AG04449 (cell line): ENCODE data around the gene RALGAPA1.

ENCODE experiments used
- CTCF ChIA-PET: fragments of 350-600 bp; formaldehyde crosslinking; extraction: SDS; loops from one replicate; lab custom pipeline; 2021; ENCODE audit warnings: antibody characterized with exemption; lab: Yijun Ruan, JAX
- POLR2A ChIA-PET: fragments of 400-600, 350-600 bp; formaldehyde crosslinking; extraction: SDS; loops from one replicate; lab custom pipeline; 2020; ENCODE audit warnings: antibody characterized with exemption, inconsistent platforms; lab: Yijun Ruan, JAX
- DNase-seq: peaks from one replicate; pipeline ENCODE4 v3.0.0-alpha.2; 2010; ENCODE audit warnings: low read depth, low spot score
- H3K4me3 ChIP-seq: 2 replicates; pipeline ENCODE4 v1.5.1; 2011; ENCODE audit warnings: low read depth, mild to moderate bottlenecking, control low read depth, low read length
- TF ChIP-seq, protein P1 (sequence below): IDR thresholded peaks from one replicate; pipeline ENCODE4 v1.5.1; 2011; ENCODE audit warnings: mild to moderate bottlenecking, moderate library complexity, low read length, control low read depth, inconsistent platforms; ENCODE audit not compliant: insufficient read depth; ENCODE audit errors: missing control alignments

The RALGAPA1 gene

DNA sequence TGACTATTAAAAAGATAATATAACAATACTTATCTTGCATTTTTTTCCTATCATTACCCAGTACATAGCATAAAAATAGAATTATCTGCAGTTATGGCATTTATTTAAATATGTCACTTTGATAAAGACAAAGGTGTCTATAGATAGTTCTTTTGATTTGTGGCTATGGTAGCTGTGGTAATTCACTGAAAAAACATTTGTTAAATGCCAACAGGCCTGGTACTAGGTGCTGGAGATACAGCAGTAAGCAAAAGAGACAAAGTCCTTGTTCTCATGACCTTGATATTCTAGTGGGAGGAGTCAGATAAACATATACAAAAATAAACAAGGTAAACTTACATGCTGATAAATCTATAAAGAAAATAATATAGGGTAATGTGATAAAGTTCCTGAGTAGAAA, 230.5 kb downstream of the RALGAPA1 start:
- no peak for DNase-seq
- POLR2A ChIA-PET: no interaction called here
- H3K4me3 ChIP-seq: no peak overlapping the region
- TF ChIP-seq, protein P1, sequence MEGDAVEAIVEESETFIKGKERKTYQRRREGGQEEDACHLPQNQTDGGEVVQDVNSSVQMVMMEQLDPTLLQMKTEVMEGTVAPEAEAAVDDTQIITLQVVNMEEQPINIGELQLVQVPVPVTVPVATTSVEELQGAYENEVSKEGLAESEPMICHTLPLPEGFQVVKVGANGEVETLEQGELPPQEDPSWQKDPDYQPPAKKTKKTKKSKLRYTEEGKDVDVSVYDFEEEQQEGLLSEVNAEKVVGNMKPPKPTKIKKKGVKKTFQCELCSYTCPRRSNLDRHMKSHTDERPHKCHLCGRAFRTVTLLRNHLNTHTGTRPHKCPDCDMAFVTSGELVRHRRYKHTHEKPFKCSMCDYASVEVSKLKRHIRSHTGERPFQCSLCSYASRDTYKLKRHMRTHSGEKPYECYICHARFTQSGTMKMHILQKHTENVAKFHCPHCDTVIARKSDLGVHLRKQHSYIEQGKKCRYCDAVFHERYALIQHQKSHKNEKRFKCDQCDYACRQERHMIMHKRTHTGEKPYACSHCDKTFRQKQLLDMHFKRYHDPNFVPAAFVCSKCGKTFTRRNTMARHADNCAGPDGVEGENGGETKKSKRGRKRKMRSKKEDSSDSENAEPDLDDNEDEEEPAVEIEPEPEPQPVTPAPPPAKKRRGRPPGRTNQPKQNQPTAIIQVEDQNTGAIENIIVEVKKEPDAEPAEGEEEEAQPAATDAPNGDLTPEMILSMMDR: no peak
- CTCF ChIA-PET: no interaction called here

DNA sequence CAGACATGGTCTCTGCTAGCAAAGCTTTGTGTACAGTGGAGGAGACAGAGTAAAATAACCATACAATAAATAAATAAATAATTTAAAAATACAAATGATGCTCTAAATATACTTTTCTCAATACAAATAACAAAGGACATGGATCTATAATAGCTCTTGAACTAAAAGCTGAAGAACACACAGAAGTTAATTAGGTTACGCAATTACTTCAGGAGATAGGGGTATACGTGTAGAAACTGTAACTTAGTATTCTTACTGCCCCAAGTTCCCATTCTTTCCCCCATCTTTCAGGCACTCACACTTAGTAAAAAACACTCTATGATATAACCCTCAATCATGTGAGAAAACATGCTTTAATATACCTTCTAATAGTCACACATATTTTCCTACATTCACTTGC, 231.0 kb downstream of the RALGAPA1 start:
- TF ChIP-seq, protein P1: no peak
- ChIA-PET POLR2A (no interaction called here), CTCF (no interaction called here)
- no peak for DNase-seq
- H3K4me3 ChIP-seq: no peak overlapping the region

DNA sequence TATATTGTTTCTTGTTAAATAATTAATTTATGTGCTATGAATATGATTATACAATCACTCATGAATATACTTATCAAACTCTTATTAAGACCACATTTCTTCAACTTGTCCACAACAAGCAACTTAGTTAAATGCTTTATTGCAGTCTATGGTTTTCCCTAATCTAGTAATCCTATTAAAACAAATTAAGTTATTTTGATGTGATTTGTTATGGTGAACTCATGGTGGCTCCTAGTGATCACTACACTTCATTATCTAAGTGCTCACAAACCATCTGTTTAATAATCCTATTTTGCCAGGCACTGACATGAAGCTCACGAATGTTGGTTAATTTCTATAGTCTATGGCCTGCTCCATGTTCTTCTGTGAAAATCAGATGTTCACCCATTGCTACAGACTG, 232.2 kb downstream of the RALGAPA1 start:
- CTCF ChIA-PET: no interaction called here
- TF ChIP-seq, protein P1: no peak
- DNase-seq: no peak
- H3K4me3 ChIP-seq: no peak overlapping the region
- POLR2A ChIA-PET: no interaction called here

DNA sequence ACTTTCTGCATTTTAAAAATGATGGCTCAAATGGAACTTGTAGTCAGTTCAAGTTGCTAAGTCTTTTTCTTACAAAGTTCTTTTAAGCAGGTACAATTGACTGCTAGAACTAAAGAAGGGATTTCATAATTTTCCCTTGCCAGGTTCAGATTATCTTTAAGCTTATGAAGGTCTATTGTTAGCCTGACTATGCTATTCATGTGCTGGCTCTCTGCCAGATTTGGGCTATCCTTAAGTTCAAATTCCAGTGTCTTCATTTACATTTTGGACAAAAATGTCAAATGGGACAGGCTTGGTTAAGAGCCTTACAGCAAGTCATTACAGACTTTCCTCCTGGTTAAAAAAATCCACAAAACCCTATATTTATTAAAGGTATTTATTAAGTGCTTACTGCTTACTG, 232.8 kb downstream of the RALGAPA1 start:
- ChIA-PET POLR2A (no interaction called here), CTCF (no interaction called here)
- no peak for DNase-seq
- no peak overlapping the region for H3K4me3 ChIP-seq
- TF ChIP-seq, protein P1: no peak

DNA sequence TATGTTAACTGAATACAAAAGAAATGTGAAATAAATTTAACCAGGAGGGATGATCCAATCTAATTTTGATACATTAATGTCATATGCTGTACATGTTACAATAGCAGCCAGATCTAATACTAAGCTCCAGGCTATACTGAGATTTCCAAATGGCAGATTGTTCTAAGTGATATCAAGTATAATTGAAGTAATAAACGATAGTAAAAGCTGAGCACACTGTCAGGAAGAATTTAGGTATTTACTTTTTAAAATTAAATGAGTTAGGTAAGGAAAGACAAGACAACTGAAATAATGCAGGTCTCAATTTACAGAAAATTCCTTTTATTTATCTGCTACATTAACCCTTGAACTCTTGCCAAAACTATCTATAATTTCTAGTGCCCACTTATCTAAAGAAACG, 235.2 kb downstream of the RALGAPA1 start:
- TF ChIP-seq, protein P1: no peak
- CTCF ChIA-PET: no interaction called here
- DNase-seq: no peak
- POLR2A ChIA-PET: no interaction called here
- H3K4me3 ChIP-seq: no peak overlapping the region

DNA sequence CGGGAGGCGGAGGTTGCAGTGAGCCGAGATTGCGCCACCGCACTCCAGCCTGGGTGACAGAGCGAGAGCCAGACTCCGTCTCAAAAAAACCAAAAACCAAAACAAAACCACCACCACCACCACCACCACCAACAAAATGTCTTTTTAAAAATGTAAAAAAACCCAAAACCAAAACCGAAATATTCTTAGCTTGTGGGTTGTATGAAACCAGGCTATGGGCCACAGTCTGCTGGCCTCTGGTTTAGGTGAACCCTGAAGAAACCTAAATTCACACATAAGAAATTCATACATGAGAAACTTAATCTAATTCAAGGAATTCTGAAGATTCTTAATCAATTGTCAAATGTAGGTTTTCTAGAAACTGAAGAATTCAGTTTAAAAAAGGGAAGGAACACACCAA, 237.5 kb downstream of the RALGAPA1 start:
- ChIA-PET POLR2A (no interaction called here), CTCF (no interaction called here)
- no peak overlapping the region for H3K4me3 ChIP-seq
- no peak for DNase-seq
- TF ChIP-seq, protein P1: no peak
